ENCODE measurements around the gene VAX1.
"Not testable (repeated sequence)": the region's sequence is repeated elsewhere in the genome, so short reads cannot be mapped to it uniquely, and the experiment has no call there.

The VAX1 gene

GRCh38 chr10:117134306-117135025 lies 3.6 kb downstream of the VAX1 start:
- DNase-seq (ENCODE audit: low read depth), result no peak

DNA sequence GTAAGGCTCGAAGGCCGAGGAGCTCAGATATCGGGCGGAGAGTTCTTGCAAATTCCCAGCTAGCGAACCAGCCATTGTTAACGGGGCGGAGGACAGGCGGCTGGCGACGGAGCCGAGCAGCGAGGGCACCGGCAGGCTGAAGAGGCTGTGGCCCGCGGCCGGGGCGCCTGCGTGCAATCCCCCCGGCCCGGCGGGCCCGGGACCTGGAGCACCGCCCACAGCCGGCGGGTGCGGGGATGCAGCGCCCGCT lies 4.1 kb downstream of the VAX1 start:
- no peak for DNase-seq (ENCODE audit: low read depth)

DNA sequence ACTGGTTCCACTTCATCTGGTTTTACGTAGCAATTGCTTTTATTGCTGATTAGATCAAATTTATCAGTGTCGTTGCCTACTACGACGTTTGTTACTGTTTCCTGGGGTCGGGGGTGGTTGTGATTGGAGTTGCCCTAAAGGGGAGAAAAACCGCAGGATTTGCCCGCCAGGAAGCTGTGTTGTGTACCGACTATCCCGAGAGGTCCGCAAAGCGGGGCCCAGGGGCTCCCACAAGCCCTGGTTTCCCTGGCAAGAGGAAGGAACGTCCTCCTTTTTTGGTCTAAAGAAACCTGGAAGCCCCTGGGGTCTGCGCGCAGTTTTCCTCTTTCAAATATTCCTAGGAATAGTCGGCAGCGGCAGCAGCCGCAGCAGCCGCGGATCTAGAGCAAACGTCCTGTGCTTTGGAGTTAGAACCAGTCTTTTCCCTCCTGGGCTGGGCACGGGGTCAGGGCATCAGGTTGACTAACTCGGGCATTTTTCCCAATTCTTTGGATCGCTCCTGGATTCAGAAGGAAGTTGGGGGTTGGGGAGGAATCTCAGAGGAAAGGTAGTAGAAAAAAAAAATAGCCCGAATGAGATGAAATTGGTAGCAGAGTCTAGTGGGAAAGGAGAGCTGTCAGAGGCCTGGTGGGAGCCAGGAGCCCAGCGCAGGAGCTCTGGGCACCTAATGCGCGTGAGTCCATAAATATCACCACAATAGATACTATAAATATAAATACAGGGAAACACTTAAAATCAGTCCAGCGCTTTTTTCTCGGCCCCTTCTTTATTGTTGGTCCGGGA lies 4.6 kb downstream of the VAX1 start:
- DNase-seq (ENCODE audit: low read depth), result no peak

DNA sequence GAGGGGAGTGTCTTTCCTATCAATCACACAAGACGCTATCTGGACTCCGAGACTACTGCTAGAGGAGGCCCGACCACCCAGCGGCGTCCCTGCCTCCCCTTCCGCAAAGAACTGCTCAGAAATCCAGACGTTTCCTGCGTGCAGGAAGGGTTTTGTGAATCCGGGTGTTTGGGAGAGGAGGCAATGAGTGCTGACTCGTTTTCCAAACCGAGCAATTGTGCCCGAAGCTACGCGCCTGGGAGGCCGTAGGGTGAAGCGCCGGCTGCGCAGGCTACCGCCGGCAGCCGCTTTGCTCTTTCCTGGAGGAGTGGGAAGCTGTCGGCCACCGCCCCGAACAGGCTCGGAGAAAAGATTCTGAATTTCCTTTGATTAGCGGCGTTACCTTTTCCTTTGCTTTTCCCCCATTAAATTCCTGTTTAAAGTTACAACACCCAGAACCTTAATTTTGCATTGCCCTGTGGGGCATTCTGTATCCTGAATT lies 5.3 kb downstream of the VAX1 start:
- DNase-seq (ENCODE audit: low read depth), result no peak

GRCh38 chr10:117131376-117132327 lies 6.4 kb downstream of the VAX1 start:
- no peak for DNase-seq (ENCODE audit: low read depth)

GRCh38 chr10:117130862-117131375 lies 7.2 kb downstream of the VAX1 start:
- no peak for DNase-seq (ENCODE audit: low read depth)

DNA sequence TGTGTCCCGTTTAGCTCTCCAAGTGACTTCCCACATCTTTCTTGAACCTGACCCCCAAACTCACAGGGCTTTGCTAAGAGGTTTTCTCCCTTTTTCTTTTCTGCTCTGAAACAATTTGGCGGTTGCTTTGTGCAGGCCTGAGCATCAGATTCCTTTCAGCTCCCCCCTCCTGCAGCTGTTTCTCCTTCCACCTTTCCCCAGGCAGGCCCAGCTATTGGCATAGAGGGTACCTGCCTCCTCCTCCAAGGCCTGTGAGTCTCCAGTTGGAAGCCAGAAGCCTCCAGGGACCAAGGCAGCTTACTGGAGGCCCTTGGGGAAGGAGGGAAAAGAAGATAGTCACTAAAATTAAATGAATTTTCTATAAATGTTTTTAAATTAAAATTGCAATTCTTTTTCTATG lies 7.7 kb downstream of the VAX1 start:
- no peak for DNase-seq (ENCODE audit: low read depth)

DNA sequence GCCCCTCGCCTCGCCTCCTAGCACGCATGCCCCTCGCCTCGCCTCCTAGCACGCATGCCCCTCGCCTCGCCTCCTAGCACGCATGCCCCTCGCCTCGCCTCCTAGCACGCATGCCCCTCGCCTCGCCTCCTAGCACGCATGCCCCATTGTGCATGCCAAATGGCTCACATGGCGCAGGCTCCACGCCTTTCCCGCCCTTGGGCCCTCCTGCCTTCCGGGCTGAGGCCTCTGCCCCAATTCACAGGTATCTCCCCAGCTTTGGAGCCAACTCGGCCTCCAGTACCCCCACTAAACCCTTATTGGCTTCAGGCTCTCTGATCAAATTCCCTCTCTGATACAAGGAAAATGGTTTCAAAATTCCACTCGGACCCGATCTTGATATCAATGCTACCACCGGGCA lies 11.4 kb downstream of the VAX1 start:
- not testable (repeated sequence) for DNase-seq (ENCODE audit: low read depth)

DNA sequence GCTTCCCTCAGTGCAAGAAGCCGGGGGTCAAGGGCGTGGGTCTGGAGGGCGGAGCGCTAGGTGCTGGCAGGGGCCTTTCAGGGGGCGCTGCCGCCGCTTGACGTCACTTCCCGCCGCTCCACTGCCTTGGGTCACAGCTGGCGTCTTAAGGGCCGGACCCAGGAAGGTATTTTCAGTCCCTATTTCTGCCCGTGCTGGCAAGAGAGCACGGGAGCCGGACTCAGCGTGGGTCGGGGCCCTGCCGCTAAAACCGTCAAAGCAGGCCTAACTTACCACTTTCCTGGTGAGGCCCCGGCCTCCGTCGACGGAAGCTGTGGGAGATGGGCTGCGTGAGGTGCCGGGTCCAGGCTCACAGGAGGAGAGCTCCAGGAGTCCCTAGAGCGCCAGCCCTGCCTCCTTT lies 12.0 kb downstream of the VAX1 start:
- DNase-seq (ENCODE audit: low read depth), result no peak

- peak; percentile 29 for DNase-seq (ENCODE audit: low read depth)
Measured at GRCh38 chr10:117112220-117112619, 25.9 kb downstream of the VAX1 start.

GRCh38 chr10:117107238-117107637 lies 30.8 kb downstream of the VAX1 start:
- no peak for DNase-seq (ENCODE audit: low read depth)

- DNase-seq (ENCODE audit: low read depth), result no peak
Measured at GRCh38 chr10:117096599-117097201, 41.4 kb downstream of the VAX1 start.

- no peak for DNase-seq (ENCODE audit: low read depth)
Measured at GRCh38 chr10:117094856-117095255, 43.2 kb downstream of the VAX1 start.

GRCh38 chr10:117092386-117092785 lies 45.7 kb downstream of the VAX1 start:
- DNase-seq (ENCODE audit: low read depth), result no peak

DNA sequence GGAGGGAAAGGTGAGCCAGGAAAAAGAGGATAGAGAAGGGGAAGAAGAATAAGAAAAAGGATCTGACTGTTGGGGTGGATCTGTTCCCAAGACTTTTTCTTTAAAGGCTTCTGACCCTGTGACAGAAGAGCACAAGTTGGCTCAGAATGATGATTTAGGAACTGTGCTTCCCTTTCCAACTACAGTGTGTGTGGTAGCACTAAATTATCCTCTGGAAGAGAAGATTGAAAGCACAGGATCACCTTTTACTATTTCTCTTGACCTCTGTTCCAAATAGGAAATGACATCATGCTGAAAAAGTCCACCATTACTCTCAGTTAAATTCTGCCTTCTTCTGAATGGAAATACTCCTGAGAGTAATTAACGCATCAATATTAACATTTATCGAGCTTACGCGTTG lies 47.2 kb downstream of the VAX1 start:
- no peak for DNase-seq (ENCODE audit: low read depth)

GRCh38 chr10:117087521-117087920 lies 50.5 kb downstream of the VAX1 start:
- no peak for DNase-seq (ENCODE audit: low read depth)

- no peak for DNase-seq (ENCODE audit: low read depth)
Measured at GRCh38 chr10:117086546-117086945, 51.5 kb downstream of the VAX1 start.

GRCh38 chr10:117084421-117085246 lies 53.4 kb downstream of the VAX1 start:
- not testable (repeated sequence) for DNase-seq (ENCODE audit: low read depth)

All from ELR (cell line).